HG03095 (cell line): ENCODE data around the gene MTFR2.
"Not testable (repeated sequence)": the region's sequence is repeated elsewhere in the genome, so short reads cannot be mapped to it uniquely, and the experiment has no call there.

Source experiments
- ATAC-seq: cut with Tn5 transposase; IDR thresholded peaks from one replicate; pipeline ENCODE4 v1.9.1; 2021; ENCODE audit warnings: moderate library complexity; ENCODE audit not compliant: unreplicated experiment

MTFR2 gene

GRCh38 chr6:136236466-136237293 lies 13.4 kb downstream of the MTFR2 start:
- ATAC-seq, result no peak

GRCh38 chr6:136235233-136235564 lies 14.9 kb downstream of the MTFR2 start:
- ATAC-seq, result no peak

GRCh38 chr6:136232701-136233100 lies 17.4 kb downstream of the MTFR2 start:
- no peak for ATAC-seq

GRCh38 chr6:136230219-136230853 lies 19.8 kb downstream of the MTFR2 start:
- no peak for ATAC-seq

GRCh38 chr6:136228814-136229213 lies 21.3 kb downstream of the MTFR2 start:
- peak; percentile 52 for ATAC-seq

GRCh38 chr6:136226674-136227377 lies 23.3 kb downstream of the MTFR2 start:
- ATAC-seq, result no peak

GRCh38 chr6:136226027-136226673 lies 24.0 kb downstream of the MTFR2 start:
- peak; percentile 57 for ATAC-seq

GRCh38 chr6:136225496-136225895 lies 24.6 kb downstream of the MTFR2 start:
- no peak for ATAC-seq

GRCh38 chr6:136224974-136225373 lies 25.1 kb downstream of the MTFR2 start:
- not testable (repeated sequence) for ATAC-seq

GRCh38 chr6:136216503-136217401 lies 33.4 kb downstream of the MTFR2 start:
- ATAC-seq, result no peak

- no peak for ATAC-seq
Measured at GRCh38 chr6:136213853-136214252, 36.3 kb downstream of the MTFR2 start.

- ATAC-seq, result no peak
Measured at GRCh38 chr6:136213012-136213539, 37.0 kb downstream of the MTFR2 start.

GRCh38 chr6:136212608-136213007 lies 37.5 kb downstream of the MTFR2 start:
- ATAC-seq, result no peak

GRCh38 chr6:136210398-136211165 lies 39.5 kb downstream of the MTFR2 start:
- ATAC-seq, result no peak

GRCh38 chr6:136209496-136209895 lies 40.6 kb downstream of the MTFR2 start:
- ATAC-seq, result no peak

- no peak for ATAC-seq
Measured at GRCh38 chr6:136208783-136209182, 41.3 kb downstream of the MTFR2 start.

- no peak for ATAC-seq
Measured at GRCh38 chr6:136201732-136202131, 48.4 kb downstream of the MTFR2 start.

- ATAC-seq, result no peak
Measured at GRCh38 chr6:136192902-136193301, 57.2 kb downstream of the MTFR2 start.

- no peak for ATAC-seq
Measured at GRCh38 chr6:136191606-136192312, 58.4 kb downstream of the MTFR2 start.
